Measurements from ENCODE around the gene SETX.
"Not testable (repeated sequence)": the region's sequence is repeated elsewhere in the genome, so short reads cannot be mapped to it uniquely, and the experiment has no call there.

SETX gene

GRCh38 chr9:132269704-132270516 lies 84.9 kb downstream of the SETX start:
- DNase-seq: not testable (repeated sequence)

GRCh38 chr9:132268725-132269352 lies 85.9 kb downstream of the SETX start:
- peak; percentile 19 for DNase-seq

- no peak for DNase-seq
These were observed 87.1 kb downstream of the SETX start for GRCh38 chr9:132267660-132268059.

GRCh38 chr9:132266017-132266416 lies 88.8 kb downstream of the SETX start:
- DNase-seq: no peak

GRCh38 chr9:132260846-132261245 lies 93.9 kb downstream of the SETX start:
- DNase-seq: no peak

GRCh38 chr9:132250324-132251262 lies 104.2 kb downstream of the SETX start:
- no peak for DNase-seq

- no peak for DNase-seq
These were observed 105.1 kb downstream of the SETX start for GRCh38 chr9:132249690-132250089.

GRCh38 chr9:132249123-132249522 lies 105.7 kb downstream of the SETX start:
- no peak for DNase-seq

GRCh38 chr9:132247942-132248341 lies 106.8 kb downstream of the SETX start:
- DNase-seq: no peak

GRCh38 chr9:132245465-132245864 lies 109.3 kb downstream of the SETX start:
- DNase-seq: no peak

GRCh38 chr9:132244582-132245455 lies 110.0 kb downstream of the SETX start:
- no peak for DNase-seq

GRCh38 chr9:132243156-132244074 lies 111.4 kb downstream of the SETX start:
- no peak for DNase-seq

- DNase-seq: no peak
These were observed 112.1 kb downstream of the SETX start for GRCh38 chr9:132242621-132243155.

GRCh38 chr9:132241840-132242620 lies 112.8 kb downstream of the SETX start:
- no peak for DNase-seq

GRCh38 chr9:132241483-132241839 lies 113.3 kb downstream of the SETX start:
- DNase-seq: no peak

- DNase-seq: peak; percentile 74
These were observed 113.8 kb downstream of the SETX start for GRCh38 chr9:132240841-132241482.

GRCh38 chr9:132239999-132240840 lies 114.6 kb downstream of the SETX start:
- DNase-seq: no peak

- no peak for DNase-seq
These were observed 115.3 kb downstream of the SETX start for GRCh38 chr9:132239518-132239917.

GRCh38 chr9:132238992-132239391 lies 115.8 kb downstream of the SETX start:
- DNase-seq: no peak
